HG03159 (cell line): Measurements from ENCODE around the gene LTBP2.
"Not testable (repeated sequence)": the region's sequence is repeated elsewhere in the genome, so short reads cannot be mapped to it uniquely, and the experiment has no call there.

Source experiments
- ATAC-seq: cut with Tn5 transposase; IDR thresholded peaks from one replicate; pipeline ENCODE4 v1.9.1; 2021; ENCODE audit warnings: mild to moderate bottlenecking, moderate library complexity; ENCODE audit not compliant: unreplicated experiment

The LTBP2 gene

DNA sequence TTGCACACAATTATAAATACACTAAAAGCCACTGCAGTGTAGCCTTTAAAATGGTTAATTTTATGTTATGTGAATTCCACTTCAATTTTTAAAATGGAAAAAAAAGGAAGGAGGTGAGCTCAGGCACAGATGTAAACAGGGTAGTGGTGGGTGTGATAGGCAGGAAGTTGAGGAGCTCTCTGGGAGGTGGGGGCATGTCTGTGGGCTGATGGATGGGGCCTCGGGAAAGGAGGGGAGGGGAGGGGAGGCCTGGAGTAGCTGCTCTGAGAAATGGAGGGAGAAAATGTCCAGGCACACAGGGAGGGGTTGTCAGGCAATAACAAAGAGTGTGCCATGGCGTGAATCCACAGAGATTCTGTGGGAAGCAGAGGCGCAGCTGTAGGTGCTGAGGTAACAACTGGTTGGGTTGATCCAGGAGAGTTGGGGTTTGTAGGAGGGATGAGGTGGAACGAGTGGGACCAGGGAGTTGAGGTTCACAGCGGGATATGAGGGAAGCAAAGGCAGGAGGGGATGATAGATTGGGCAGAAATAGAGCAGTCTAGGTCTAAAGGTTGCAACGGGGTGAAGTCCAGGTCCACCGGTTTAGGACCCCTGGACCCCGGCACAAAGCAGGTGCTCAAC is 57.2 kb downstream of the LTBP2 start:
- ATAC-seq: no peak

DNA sequence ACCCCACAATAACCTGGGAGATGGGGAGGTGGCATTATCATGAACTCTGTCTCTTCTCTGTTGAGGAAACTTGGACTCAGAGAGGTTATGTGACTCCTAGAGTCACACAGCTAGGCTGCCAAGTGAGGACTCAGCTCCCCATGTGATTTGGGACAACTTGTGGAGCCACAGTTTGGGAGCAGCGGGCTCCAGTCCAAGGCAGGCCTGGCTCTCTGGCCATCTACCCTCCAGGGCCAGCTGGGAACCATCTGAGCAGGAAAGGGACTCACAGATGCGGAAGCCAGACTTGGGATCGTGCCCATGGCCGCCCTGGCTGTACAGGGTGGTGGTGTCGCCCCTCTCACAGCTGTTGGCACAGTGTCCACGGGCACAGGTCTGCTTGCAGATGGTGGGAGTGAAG is 59.4 kb downstream of the LTBP2 start:
- no peak for ATAC-seq

GRCh38 chr14:74551431-74552371 is 60.3 kb downstream of the LTBP2 start:
- no peak for ATAC-seq

GRCh38 chr14:74551001-74551400 is 61.0 kb downstream of the LTBP2 start:
- no peak for ATAC-seq

GRCh38 chr14:74550071-74550470 is 62.0 kb downstream of the LTBP2 start:
- no peak for ATAC-seq

- ATAC-seq: no peak
These were observed 62.4 kb downstream of the LTBP2 start for GRCh38 chr14:74549588-74549987.

DNA sequence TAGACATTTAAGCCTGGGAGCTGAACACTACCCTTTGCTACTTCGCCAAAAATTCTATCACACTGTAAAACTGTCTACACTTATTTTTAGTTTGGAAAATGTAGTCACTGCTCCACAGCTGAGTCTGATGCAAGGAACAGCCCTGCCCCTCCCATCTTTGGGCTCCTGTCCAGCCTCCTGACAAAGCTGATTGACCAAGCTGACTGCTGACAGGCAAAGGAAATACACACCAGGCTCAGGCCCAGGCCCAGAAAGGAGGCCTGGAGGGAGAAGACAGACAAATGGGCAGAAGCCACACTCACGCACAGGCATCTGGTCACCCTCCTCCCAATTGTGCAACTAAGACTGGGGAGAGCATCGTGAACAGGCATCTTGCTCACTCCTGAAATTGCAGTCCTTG is 63.2 kb downstream of the LTBP2 start:
- no peak for ATAC-seq

GRCh38 chr14:74547331-74547927 is 64.6 kb downstream of the LTBP2 start:
- ATAC-seq: no peak

GRCh38 chr14:74546416-74546815 is 65.6 kb downstream of the LTBP2 start:
- ATAC-seq: no peak

GRCh38 chr14:74545386-74545785 is 66.7 kb downstream of the LTBP2 start:
- ATAC-seq: no peak

DNA sequence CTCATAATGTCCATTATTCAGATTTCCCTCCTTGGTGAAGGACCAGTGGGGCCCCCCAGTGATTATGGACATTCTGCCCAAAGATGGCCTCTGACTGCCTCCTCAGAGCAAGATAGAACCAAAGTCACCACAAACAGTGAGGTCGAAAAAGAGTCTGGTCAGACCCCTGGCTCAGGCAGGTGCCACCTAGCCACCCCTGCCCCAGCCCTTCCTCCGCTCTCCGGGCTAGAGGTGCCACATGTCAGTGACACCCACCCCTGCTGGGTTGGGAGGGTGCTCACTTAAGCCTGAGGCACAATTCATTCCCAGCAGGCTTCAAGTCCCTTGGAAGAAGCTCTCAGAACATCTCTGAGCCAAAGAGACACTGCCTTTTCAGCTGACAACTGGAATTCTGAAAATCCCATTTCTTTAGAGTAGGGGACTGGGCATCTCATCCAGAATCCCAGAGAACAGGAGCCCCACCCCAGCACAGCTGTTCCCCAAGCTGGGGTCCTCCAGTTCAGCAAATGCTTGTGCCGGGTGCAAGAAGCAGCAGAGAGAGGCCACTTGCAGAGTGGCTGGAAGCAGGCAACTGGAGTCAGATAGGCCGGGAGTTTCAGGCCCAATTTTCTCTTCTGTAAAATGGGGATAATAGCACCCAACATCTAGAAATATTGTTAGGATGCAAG is 68.1 kb downstream of the LTBP2 start:
- ATAC-seq: no peak

- ATAC-seq: no peak
These were observed 69.9 kb downstream of the LTBP2 start for GRCh38 chr14:74542056-74542685.

DNA sequence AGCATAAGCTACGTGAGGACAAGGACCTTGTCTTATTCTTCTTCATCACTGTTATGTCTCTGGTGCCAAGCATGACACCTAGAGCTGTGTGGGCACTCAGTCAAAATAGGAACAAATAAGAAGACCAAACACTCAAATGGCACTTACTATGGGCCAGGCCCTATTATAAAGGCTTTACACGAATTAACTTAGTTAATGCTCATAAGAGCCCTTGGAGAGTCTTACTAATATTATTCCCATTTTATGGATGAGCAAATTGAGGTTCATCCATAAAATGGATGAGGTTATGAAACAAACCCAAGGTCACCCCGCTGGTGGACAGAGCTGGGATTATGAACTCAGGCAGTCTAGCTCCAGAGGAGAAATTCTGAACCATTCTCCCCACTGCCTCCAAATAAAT is 70.8 kb downstream of the LTBP2 start:
- ATAC-seq: no peak

DNA sequence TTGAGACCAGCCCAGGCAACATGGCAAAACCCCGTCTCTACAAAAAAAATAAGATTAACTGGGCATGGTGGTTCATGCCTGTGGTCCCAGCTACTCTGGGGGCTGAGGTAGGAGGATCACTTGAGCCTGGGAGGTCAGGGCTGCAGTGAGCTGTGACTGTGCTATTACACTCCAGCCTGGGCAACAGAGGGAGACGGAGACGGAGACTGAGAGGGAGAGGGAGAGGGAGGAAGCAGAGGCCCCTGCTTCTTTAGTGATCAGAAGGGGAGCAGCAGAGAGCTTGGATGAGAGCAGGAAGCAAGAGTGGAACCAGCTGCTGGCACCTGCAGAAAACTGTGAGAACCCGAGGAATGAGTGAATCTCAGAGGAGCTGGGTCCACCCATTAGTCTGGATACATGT is 72.5 kb downstream of the LTBP2 start:
- ATAC-seq: no peak

- no peak for ATAC-seq
These were observed 73.3 kb downstream of the LTBP2 start for GRCh38 chr14:74538411-74539391.

GRCh38 chr14:74536336-74536735 is 75.7 kb downstream of the LTBP2 start:
- ATAC-seq: not testable (repeated sequence)

- ATAC-seq: no peak
These were observed 76.2 kb downstream of the LTBP2 start for GRCh38 chr14:74535756-74536325.

- no peak for ATAC-seq
These were observed 78.5 kb downstream of the LTBP2 start for GRCh38 chr14:74533576-74533975.

DNA sequence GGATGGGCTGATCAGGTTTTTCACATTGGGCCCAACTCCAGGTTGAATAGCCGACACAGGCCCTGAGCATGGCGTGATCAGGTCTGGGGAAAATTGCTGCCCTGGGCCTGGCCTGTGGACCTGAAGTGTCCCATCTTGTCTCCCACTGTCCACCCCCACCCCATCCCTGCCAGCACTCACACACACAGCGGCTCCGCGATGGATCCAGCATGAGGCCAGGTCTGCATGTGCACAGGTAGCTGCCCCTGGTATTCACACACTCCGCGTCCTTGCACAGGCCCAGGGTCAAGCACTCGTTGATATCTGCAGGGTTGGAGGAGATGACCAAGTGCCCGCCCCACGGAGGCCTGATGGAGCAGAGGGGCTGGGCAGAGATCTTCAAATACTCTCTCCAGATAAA is 79.8 kb downstream of the LTBP2 start:
- ATAC-seq: no peak
